ENCODE data around the gene SNCG. TPM values are rescaled to one million over a fixed set of nuclear protein-coding genes. Genes with fewer than 3 reads are reported as not detected.

SNCG gene
- total RNA-seq, 2 experiments from 2014 or later, result not detected

GRCh38 chr10:86957471-86958115 is 806 bp upstream of the SNCG start, which contains the start of gene MMRN2:
Gene MMRN2, minus strand, starts transcription at chr10:86957615. Its CDS starts 74 bp downstream, at chr10:86957541.
- intact Hi-C loops (cut with micrococcal nuclease; ENCODE audit: unreplicated experiment), result no loop called here
- no peaks in the 10 kb centered on the region for H3K4me1 ChIP-seq (ENCODE audit: insufficient read depth, low read length, poor library complexity, severe bottlenecking)
- no peaks in the 10 kb centered on the region for H3K9me3 ChIP-seq (ENCODE audit: low read length)
- BruUV-seq (replicated peaks), result no TSS peak
- no peak within 1 kb of the TSS for H3K27ac ChIP-seq (ENCODE audit: low read depth, low read length, poor library complexity, severe bottlenecking)
- H3K4me3 ChIP-seq (ENCODE audit: low read depth, low read length, poor library complexity, severe bottlenecking), result no peak within 1 kb of the TSS
- H3K79me2 ChIP-seq (ENCODE audit: insufficient read depth, low read depth, low read length), result no peaks in the 10 kb centered on the region
- ChIA-PET CTCF (ENCODE audit: unreplicated experiment) (no interaction called here), POLR2A (no interaction called here)
- H4K20me1 ChIP-seq (ENCODE audit: insufficient read depth, low read length), result no peaks in the 10 kb centered on the region
- H2AFZ ChIP-seq (ENCODE audit: low read length), result no peak within 1 kb of the TSS
- H3K9me2 ChIP-seq (ENCODE audit: insufficient read depth, low read length), result no peaks in the 10 kb centered on the region
- no peak for TF ChIP-seq EZH2phosphoT487 (IDR thresholded peaks at IDR 0.05; ENCODE audit: borderline replicate concordance, low read depth, low read length)
- H3K36me3 ChIP-seq (ENCODE audit: insufficient read depth, low read length), result no peaks in the 10 kb centered on the region
- no peak for DNase-seq (ENCODE audit: low spot score)
- H3K4me2 ChIP-seq (ENCODE audit: low read length), result no peak within 1 kb of the TSS

- no peak for TF ChIP-seq EZH2phosphoT487 (IDR thresholded peaks at IDR 0.05; ENCODE audit: borderline replicate concordance, low read depth, low read length)
- TF ChIP-seq CTCF (conservative IDR thresholded peaks at IDR 0.05; ENCODE audit: low read length), result no peak
- H3K79me2 ChIP-seq (ENCODE audit: insufficient read depth, low read depth, low read length), result no peaks in the 10 kb centered on the region
- no peak for DNase-seq (ENCODE audit: low spot score)
- H3K27ac ChIP-seq (ENCODE audit: low read depth, low read length, poor library complexity, severe bottlenecking), result no peak overlapping the region
- POLR2A ChIA-PET, result interaction anchor here (0.6 kb wide), 1 partner anchor 1101 kb away, joined by 6 read pairs; no protein-coding TSS in a partner anchor
- H3K4me3 ChIP-seq (ENCODE audit: low read depth, low read length, poor library complexity, severe bottlenecking), result no peak overlapping the region
- no peaks in the 10 kb centered on the region for H3K9me2 ChIP-seq (ENCODE audit: insufficient read depth, low read length)
- H4K20me1 ChIP-seq (ENCODE audit: insufficient read depth, low read length), result no peaks in the 10 kb centered on the region
- no peak overlapping the region for H2AFZ ChIP-seq (ENCODE audit: low read length)
- H3K4me2 ChIP-seq (ENCODE audit: low read length), result no peak overlapping the region
- BruUV-seq (replicated peaks), result no TSS peak
- no peaks in the 10 kb centered on the region for H3K9me3 ChIP-seq (ENCODE audit: low read length)
- intact Hi-C loops (cut with micrococcal nuclease; ENCODE audit: unreplicated experiment), result no loop called here
- H3K36me3 ChIP-seq (ENCODE audit: insufficient read depth, low read length), result no peaks in the 10 kb centered on the region
- no peaks in the 10 kb centered on the region for H3K4me1 ChIP-seq (ENCODE audit: insufficient read depth, low read length, poor library complexity, severe bottlenecking)
- CTCF ChIA-PET (ENCODE audit: unreplicated experiment), result no interaction called here
Measured at GRCh38 chr10:86958901-86959736, 720 bp downstream of the SNCG start.

GRCh38 chr10:86959737-86960002 is 1.3 kb downstream of the SNCG start:
- Histone ChIP-seq H3K9me2 (ENCODE audit: insufficient read depth, low read length) (no peaks in the 10 kb centered on the region), H3K27ac (ENCODE audit: low read depth, low read length, poor library complexity, severe bottlenecking) (no peak overlapping the region), H2AFZ (ENCODE audit: low read length) (no peak overlapping the region), H3K4me3 (ENCODE audit: low read depth, low read length, poor library complexity, severe bottlenecking) (no peak overlapping the region), H3K4me1 (ENCODE audit: insufficient read depth, low read length, poor library complexity, severe bottlenecking) (no peaks in the 10 kb centered on the region), H3K4me2 (ENCODE audit: low read length) (no peak overlapping the region), H3K36me3 (ENCODE audit: insufficient read depth, low read length) (no peaks in the 10 kb centered on the region), H3K9me3 (ENCODE audit: low read length) (no peaks in the 10 kb centered on the region), H4K20me1 (ENCODE audit: insufficient read depth, low read length) (no peaks in the 10 kb centered on the region), H3K79me2 (ENCODE audit: insufficient read depth, low read depth, low read length) (no peaks in the 10 kb centered on the region)
- BruUV-seq (replicated peaks), result no TSS peak
- intact Hi-C loops (cut with micrococcal nuclease; ENCODE audit: unreplicated experiment), result loop anchor here (10.0 kb wide), 1 partner anchor 245 kb away; no protein-coding TSS in a partner anchor
- no peak for DNase-seq (ENCODE audit: low spot score)
- TF ChIP-seq EZH2phosphoT487 (IDR thresholded peaks at IDR 0.05; ENCODE audit: borderline replicate concordance, low read depth, low read length) (no peak), CTCF (conservative IDR thresholded peaks at IDR 0.05; ENCODE audit: low read length) (no peak)
- ChIA-PET CTCF (ENCODE audit: unreplicated experiment) (no interaction called here), POLR2A (interaction anchor here (0.6 kb wide), 1 partner anchor 1102 kb away, joined by 6 read pairs; no protein-coding TSS in a partner anchor)
